Stimulated activated CD4-positive, alpha-beta T cell treated with anti-CD3 and anti-CD28 coated beads, Interleukin-15, amount 100 ng/mL, for 48 hours (primary cell): Measurements from ENCODE around the gene DRD5.
"Not testable (repeated sequence)": the region's sequence is repeated elsewhere in the genome, so short reads cannot be mapped to it uniquely, and the experiment has no call there.

Source experiments
- DNase-seq, 2 donors: peaks; one replicate each; pipeline ENCODE4 v3.0.0-alpha.2; 2020; ENCODE audit warnings: low read depth in 2 of 2

The DRD5 gene

DNA sequence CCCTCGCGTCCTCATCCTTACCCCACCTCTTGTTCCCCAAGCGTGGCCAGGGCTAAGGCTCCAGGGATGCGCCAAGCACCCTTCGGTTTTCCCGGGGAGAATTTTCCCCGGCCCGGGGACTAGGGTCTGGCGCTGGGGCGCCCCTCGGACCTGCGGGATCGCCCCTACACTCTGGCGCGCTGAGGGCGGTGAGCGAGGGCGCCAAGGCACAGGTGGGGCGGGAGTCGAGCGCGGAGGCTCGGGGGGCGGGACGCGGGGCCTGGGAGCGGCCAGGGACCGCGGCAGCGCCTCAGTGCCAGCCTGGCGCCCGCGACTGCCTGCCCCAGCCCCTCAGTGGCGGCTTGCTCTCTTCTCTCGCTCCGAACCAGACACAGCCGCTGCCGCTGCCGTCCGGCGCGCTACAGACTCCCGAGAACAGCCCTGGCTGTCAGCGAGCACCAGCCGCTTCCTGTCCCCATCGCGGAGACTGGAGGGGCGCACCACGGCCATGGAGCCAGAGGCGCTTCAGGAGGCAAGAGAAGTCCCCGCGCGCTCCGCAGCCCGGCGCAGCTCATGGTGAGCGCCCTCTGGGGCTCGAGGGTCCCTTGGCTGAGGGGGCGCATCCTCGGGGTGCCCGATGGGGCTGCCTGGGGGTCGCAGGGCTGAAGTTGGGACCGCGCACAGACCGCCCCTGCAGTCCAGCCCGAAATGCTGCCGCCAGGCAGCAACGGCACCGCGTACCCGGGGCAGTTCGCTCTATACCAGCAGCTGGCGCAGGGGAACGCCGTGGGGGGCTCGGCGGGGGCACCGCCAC, at the start of gene DRD5:
DRD5 (plus strand) TSS at position 292 of the 793 bp plus-strand sequence; CDS start at position 688, 396 bp downstream.
- no peak for DNase-seq

DNA sequence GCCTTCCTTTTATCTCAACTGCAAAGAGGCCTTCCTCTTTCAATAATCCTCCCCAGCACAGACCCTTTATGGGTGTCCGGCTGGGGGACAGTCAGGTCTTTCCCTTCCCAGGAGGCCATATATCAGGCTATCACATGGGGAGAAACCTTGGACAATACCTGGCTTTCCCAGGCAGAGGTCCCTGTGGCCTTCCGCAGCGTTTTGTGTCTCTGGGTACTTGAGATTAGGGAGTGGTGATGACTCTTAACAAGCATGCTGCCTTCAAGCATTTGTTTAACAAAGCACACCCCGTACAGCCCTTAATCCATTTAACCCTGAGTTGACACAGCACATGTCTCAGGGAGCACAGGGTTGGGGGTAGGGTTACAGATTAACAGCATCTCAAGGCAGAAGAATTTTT, 49.2 kb upstream of the DRD5 start:
- DNase-seq: not testable (repeated sequence)

DNA sequence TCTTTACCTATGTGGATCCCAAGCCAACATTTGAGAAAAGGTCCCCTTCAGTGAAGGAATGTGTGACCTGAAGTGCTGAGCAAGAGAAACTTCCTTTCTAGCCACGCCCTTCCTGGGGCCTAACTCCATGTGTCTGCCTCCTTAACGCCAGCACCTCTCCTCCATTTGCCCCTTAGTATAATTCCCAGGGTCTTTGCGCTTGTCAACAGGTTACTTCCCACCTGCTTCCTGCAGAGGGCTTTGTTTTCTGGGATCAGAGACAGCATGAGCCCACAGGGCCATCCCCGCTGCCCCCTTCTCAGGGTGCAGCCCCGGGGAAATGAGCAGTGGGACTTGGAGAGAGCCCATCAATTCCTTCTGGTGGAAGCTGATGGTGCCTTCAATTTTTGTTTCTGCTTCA, 45.9 kb upstream of the DRD5 start:
- no peak for DNase-seq

DNA sequence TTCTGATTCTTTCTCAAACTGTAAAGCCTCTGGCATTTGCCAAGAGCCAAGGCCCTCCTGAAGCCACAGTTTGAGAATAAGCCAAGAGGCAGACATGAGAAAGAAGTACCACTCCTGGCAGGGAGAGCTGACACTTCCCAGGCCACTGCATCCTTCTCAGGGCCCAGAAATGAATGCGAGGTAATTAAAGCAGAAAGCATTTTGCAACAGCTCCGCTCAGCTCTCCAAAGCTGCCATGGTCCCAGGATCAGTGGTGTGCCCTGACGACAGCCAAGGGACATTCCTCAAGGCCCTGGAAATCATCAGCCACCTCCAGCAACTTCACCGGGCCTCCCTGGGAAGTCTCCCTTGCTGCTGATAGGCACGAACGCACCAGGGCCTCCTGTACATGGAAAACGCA, 44.2 kb upstream of the DRD5 start:
- DNase-seq: not testable (repeated sequence)

DNA sequence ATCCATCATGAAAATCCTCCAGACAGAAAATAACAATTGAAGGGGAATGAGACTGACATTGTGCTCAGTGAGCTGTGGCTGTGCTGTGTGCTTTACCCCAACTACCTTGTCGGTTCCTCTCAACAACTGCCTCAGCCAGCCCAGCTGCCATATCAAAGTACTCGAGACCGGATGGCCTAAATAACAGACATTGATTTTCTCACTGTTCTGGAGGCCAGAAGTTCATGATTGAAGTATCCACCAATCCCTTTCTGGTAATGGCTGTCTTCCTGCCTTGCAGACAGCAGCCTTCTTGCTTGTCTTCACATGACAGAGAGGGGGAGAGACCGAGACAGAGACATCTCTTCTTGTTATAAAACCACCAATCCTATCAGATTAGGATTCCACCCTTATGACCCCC, 37.6 kb upstream of the DRD5 start:
- not testable (repeated sequence) for DNase-seq

DNA sequence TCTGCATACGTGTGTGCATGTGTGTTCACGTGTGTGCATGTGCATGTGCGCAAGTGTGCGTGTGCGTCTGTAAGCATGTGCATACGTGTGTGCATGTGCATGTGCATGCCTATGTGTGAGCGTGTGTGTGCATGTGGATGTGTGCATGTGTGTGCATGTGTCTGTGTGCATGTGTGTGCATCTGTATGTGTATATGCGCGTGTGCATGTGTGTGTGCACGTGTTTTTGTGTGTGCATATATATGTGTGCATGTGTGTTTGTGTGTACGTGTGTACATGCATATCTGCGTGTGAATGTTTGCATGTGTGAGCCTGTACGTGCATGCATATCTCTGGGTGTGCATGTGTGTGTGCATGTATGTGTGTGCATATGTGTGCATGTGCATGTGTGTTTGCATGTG, 35.7 kb upstream of the DRD5 start:
- no peak for DNase-seq

DNA sequence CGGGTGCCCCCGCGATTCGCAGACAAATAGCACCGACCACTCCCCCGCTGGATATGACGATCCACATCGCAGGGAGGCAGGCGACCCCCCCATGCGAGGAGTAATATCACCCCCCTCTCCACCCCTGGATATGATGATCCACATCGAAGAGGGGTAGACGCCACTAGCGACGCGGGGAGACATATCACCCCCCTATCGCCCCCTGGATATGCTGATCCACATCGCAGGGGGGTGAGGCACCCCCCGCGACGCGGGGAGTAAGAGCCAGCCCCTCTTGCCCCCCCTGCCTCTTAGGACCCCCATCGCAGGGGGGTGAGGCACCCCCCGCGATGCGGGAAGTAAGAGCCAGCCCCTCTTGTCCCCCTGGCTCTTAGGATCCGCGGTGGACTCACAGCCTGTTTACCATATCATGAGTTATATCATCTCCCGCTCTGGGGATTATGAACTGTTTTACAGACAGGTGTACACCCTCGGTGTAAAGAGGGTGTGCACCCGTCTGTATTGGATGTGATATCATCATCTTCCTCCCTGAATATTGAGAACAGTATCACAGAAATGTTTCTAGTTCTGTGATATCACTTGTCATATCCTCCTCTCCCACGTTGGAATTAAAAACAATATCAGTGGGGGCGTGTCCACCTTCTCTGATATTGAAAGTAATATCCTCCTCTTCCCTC, 22.7 kb upstream of the DRD5 start:
- no peak for DNase-seq

DNA sequence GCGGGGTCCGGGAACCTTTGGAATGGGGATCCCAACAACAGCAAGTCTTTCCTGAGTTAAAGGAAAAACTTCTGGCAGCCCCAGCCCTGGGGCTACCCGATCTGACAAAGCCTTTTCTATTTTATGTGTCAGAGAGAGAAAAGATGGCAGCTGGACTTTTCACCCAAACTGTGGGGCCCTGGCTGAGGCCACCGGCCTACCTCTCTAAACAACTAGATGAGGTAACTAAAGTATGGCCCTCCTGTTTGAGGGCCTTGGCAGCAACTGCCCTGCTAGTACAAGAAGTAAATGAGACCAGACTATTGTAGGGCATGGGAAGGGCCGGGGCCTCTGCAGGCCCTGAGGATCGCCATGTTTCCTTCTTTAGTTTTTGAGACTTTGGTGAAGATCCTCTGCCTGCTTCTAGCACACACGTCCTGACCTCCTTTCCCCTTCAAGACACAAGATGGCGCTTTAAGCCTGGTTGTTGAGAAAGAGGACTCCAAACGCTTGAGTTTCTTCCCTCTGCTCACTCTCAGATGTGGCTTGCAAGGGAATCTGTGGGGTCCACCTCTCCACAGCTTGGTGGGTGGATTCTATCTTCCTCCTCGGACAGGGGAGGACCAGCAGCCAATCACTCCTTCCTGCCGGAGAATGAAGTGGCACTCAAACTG, 18.5 kb upstream of the DRD5 start:
- DNase-seq: peak in 1 of 2 donors; percentile 14

DNA sequence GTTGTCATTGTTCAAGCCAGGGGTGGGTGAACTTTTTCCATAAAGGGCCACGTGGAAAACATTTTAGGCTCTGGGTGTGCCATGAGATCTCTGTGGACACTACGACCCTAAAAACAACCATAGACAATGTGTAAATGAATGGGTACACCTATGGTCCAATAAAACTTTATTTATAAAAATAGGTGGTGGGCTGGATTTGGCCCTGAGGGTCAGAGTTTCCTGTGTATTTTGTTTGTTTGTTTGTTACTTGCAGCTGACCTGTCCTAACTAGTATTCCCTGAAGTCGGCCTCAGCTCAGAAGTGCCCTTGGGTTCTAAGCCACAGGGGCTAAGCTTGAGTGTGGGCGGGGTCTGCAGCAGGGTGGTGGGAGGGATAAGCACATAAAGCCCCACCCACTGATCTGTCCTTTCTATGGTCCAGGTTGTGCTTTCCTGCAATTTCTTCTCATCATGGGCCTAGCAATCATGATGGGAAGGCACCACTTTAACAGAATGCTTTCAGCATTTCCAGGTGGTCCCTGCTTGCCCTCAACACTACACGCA, 17.2 kb upstream of the DRD5 start:
- DNase-seq: no peak

DNA sequence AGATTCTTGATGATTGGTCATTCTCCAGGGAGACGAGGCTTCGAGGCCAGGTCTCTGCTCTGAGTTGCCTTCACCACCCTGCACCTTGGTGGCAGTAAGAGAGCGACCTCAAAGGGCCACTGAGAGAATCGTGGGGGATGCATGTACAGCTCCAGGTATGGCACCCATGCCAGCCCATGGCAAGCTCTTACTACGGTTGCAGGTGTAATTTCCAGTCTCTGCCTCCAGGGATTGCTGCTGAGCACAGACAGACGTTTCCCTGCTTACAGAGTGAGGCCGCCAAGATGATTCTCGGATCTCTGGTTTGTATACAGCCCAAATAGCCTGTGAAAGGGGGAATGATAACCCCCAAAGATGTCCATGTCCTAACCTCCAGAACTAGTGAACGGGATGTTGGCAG, 16.3 kb upstream of the DRD5 start:
- DNase-seq: no peak

DNA sequence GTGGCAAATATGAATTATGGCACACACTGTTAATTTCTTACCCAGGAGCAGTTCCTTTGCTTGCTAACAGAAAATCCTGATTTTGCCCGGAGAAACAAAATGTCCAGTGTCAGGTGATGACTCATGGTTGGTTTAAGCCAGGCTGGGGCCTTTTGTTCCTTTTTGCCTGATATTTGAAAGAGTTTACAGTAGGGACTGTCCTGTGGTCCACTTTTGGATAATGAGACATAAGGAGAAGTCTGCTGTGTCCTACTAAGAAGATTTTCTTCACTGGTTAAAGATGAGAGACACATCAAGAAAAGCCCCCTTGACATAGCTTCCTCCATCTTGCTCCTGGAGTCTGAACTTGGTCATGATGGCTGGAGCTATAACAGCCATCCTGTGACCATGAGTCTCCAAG, 12.1 kb upstream of the DRD5 start:
- no peak for DNase-seq

DNA sequence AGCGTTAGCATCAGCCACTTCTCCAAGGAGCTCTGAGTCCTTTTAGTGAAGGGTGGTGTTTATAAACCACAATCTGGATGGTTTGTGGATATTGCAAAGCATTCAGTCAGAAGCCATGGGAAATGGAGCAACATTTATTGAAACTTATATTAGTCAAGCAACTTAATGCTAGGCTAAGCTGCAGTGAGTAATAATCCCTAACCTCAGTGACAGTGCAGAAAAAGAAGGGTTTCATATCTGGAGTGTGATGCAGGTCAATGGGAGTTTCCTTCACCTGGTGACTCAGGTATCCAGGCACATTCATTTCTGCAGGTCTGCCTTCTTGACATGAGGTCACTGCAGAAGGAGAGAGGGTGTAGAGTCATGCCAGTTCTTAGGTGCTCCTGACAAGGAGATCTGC, 10.4 kb upstream of the DRD5 start:
- no peak for DNase-seq

DNA sequence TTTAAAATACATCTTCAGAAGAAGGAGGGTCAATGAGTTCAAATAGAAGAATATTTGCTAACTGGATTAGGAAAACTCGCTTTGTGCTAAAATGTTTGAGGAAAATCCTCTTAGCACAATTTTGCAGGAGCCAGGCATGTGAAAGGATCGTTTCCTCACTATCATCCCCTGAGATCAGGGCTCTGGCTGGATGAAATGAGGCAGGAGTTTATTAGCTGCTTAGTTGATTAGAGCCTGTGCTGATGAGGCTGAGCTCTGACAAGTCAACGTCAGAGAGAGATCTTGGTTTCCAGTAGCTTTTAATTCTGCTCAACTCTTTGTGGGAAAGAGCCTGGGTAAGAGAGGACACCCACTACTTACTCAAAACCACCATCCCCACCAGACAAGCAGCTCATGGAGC, 8.0 kb upstream of the DRD5 start:
- no peak for DNase-seq

DNA sequence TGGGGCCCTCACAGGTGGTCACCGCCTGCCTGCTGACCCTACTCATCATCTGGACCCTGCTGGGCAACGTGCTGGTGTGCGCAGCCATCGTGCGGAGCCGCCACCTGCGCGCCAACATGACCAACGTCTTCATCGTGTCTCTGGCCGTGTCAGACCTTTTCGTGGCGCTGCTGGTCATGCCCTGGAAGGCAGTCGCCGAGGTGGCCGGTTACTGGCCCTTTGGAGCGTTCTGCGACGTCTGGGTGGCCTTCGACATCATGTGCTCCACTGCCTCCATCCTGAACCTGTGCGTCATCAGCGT, 652 bp downstream of the DRD5 start:
- no peak for DNase-seq

DNA sequence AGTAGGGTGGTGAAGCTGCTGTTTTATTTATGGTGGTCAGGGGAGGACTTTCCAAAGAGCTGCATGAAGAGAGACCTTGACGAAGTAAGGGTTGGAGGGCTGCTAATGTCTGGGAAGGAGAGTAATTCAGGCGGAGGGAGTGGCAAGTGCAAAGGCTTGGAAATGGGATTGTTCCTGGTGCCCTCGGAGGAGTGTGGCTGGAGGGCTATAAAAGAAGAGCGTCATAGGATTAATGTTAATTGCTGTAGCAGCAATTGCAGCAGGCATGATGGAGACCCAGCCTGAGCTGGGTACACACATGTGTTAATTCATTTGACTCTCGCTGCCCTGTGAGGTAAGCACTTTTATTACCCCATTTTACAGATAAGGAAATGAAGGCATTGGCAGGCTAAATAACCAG, 4.5 kb downstream of the DRD5 start:
- DNase-seq: not testable (repeated sequence)

DNA sequence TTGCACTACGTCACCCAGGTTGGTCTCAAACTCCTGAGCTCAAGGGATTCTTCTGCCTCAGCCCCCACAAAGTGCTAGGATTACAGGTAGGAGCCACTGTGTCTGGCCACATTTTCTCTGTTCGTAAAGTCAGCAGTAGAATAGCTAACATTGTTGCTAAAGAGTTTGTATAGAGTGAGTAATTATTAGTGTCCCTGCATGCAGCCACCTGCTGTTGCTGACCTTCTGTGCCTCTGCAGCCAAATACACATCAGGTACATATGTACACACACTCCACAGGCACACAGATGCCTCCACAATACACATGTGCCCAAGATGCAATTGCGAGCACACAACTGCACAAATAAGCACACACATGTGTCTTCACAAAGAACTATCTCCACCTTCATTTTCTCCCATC, 10.9 kb downstream of the DRD5 start:
- DNase-seq: no peak

DNA sequence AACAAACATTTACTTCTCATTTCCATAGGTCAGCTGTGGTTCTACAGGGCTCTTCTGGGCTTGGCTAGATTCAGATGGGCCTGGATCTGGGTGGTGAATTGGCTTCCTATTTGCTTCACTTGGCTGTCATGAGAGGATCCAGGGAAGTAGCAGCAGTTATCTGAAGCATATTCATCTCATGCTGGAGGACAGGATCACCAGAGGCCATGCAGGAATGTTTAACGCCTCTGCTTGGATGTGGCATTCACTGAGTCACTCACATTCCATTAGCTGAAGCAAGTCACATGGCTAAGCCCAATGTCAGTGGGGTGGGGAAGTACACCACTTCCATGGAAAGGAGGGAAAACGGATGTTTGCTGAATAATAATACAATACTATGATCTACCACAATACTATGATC, 15.2 kb downstream of the DRD5 start:
- DNase-seq: not testable (repeated sequence)

DNA sequence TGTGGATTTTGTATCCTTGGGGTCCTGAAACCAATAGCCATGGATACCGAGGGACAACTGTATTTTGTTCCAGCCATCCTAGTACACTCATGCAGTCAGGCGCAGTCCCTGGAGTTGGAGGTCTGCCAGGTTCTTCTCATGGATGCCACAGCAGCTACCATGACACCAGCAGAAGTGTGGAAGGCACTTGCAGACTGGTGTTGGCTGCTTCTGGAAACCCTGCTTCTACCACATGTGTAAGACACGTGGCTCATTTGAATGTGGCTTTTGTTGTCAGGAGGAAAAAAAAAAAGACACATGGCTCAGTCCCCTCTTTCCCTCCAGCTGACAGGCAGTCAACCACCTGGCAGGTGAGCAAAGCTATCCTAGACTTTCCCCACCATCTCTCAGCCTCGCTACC, 19.4 kb downstream of the DRD5 start:
- DNase-seq: no peak

DNA sequence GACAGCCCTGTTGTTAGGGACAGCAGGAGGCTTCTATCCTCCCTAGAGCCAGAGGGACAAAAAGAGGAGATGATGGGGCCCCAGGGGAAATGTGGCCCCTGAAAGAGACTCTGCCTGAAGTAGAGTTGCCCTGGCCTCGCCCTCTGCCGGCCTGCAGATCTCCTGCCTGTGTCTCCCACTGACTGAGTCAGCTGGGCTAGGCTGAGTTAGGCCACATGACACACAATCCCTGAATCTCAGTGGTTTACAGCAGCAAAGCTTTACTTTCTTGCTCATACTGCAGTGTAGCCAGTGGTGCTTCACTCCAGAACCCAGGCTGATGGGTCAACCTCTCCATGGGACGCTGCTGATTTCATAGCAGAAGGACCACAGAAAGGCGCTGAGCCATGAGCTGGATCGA, 23.5 kb downstream of the DRD5 start:
- DNase-seq: no peak

DNA sequence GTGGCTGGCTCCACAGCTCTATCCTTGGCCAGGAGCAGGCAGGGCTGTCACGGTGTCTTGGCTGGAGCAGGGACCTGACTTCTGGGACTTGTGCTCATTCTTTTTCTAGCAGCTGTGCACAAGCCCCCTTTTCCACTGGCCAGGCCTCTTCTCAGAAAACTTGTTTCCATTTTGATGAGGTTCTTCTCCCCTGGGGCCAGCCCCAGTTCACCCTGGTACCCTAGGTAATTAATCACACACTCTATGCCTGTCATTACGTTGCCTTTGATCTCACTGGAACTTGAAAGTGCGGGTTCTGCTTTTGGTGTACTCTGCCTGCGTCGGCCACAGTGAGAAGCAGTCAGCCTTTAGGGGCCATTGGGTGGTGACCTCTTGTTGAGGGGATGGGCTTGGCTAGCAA, 26.6 kb downstream of the DRD5 start:
- no peak for DNase-seq

DNA sequence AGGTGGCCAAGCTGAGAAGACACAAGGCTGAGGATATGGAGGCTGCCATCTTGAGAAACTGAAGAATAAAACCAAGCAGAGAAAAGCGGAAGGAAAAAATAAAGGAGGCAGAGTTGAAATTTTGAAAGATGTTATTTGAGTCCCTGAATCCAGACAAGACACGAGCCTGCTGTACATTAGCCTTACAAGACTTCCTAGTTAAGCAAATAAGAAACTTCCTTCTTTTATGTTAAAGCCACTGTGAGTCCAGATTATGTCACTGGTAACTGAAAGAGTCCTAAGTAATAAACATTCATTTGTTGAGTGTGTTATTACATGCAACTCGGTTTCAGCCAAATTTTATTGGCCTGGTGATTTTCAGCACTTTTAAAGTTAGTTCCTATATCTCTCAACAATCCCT, 30.4 kb downstream of the DRD5 start:
- DNase-seq: no peak

DNA sequence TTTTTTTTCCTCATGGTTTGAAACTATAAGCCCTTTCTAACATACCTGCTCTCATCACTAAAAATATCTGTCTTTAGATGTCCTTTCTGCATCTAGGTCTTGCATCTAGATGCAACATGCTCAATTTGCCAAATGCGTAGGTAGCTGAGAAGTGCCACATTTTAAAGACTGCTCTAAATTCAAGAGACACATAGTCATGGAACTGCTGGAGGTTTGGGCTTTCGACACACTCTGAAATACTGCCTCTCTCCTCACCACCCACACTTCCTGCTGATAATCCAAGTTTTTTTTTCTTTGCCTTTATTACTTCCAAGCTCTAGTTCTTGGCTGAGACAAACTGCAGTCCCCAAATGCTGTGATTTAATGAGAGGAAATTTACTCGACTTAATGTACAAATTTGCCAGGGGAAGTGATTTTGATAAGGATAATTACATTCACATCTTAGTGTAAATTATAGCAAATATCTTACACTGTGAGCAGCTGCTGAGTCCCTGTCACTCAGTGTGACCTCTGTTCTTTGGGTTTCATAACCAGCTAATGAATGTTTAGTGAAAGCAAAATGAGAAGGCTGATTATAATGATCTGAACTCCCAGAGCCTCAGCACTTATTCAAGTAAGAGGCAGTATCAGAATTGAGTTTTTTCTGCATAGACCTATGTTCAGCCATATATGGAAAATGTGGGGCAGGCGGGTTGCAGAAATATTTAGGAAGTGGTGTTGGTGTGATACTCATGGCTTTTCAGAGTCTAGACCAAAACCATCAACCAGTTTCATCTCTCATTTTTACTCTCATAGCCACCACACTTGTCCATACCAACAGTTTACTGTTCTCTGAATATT, 31.3 kb downstream of the DRD5 start:
- no peak for DNase-seq
